OCI-LY3 (cell line): Measurements from ENCODE around the gene ZNF41.

Source experiments
- EZH2phosphoT487 ChIP-seq: fragments of 200-600 bp; shearing (Covaris generic); IDR thresholded peaks from 2 replicates; pipeline ENCODE4 v1.6.1; 2018; ENCODE audit warnings: antibody characterized with exemption, mixed run types, low read depth
- TF ChIP-seq, protein P1 (sequence below): fragments of 200-600, 300-600 bp; sonication (generic); IDR thresholded peaks from 2 replicates; pipeline ENCODE4 v1.5.1; 2014; ENCODE audit warnings: antibody characterized with exemption, low read length, low read depth

DNA sequence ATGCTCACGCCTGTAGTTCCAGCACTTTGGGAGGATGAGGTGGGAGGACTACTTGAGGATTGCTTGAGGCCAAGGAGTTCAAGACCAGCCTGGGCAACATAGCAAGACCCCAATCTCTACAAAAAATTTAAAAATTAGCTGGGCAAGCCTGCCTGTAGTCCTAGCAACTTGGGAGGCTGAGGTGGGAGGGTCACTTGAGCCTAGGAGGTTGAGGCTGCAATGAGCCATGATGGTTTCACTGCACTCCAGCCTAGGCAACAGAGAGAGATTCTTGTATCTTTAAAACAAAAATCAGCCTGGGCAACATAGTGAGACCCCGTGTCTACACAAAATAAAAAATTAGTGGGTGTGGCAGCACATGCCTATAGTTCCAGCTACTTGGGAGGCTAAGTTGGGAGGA lies 1.9 kb downstream of the ZNF41 start:
- TF ChIP-seq, protein P1, sequence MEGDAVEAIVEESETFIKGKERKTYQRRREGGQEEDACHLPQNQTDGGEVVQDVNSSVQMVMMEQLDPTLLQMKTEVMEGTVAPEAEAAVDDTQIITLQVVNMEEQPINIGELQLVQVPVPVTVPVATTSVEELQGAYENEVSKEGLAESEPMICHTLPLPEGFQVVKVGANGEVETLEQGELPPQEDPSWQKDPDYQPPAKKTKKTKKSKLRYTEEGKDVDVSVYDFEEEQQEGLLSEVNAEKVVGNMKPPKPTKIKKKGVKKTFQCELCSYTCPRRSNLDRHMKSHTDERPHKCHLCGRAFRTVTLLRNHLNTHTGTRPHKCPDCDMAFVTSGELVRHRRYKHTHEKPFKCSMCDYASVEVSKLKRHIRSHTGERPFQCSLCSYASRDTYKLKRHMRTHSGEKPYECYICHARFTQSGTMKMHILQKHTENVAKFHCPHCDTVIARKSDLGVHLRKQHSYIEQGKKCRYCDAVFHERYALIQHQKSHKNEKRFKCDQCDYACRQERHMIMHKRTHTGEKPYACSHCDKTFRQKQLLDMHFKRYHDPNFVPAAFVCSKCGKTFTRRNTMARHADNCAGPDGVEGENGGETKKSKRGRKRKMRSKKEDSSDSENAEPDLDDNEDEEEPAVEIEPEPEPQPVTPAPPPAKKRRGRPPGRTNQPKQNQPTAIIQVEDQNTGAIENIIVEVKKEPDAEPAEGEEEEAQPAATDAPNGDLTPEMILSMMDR: no peak
- TF ChIP-seq EZH2phosphoT487: no peak
